NCI-H2107 treated with DMSO at 0.1 percent for 48 hours (cell line): ENCODE results near the gene CSNK2A2.

ENCODE experiments used
- DNase-seq: peaks from one replicate; lab custom pipeline; 2025; ENCODE audit not compliant: unreplicated experiment; lab: John Stamatoyannopoulos, UW

The CSNK2A2 gene

GRCh38 chr16:58200004-58200797, 2.3 kb upstream of the CSNK2A2 start:
- DNase-seq: no peak

GRCh38 chr16:58198803-58199411, 1.0 kb upstream of the CSNK2A2 start:
- no peak for DNase-seq

- no peak for DNase-seq
Observed at GRCh38 chr16:58197314-58198012, 443 bp downstream of the CSNK2A2 start.

- DNase-seq: no peak
Observed at GRCh38 chr16:58196898-58197313, 1.0 kb downstream of the CSNK2A2 start.

- DNase-seq: no peak
Observed at GRCh38 chr16:58195771-58196170, 2.1 kb downstream of the CSNK2A2 start.

GRCh38 chr16:58195344-58195743, 2.6 kb downstream of the CSNK2A2 start:
- DNase-seq: no peak

GRCh38 chr16:58194790-58195189, 3.1 kb downstream of the CSNK2A2 start:
- DNase-seq: no peak

GRCh38 chr16:58187665-58188421, 10.1 kb downstream of the CSNK2A2 start:
- DNase-seq: peak; percentile 70

- DNase-seq: no peak
Observed at GRCh38 chr16:58187092-58187491, 10.8 kb downstream of the CSNK2A2 start.

- no peak for DNase-seq
Observed at GRCh38 chr16:58186176-58186944, 11.5 kb downstream of the CSNK2A2 start.

GRCh38 chr16:58177353-58177710, 20.6 kb downstream of the CSNK2A2 start:
- DNase-seq: no peak

GRCh38 chr16:58176608-58177352, 21.1 kb downstream of the CSNK2A2 start:
- DNase-seq: no peak

GRCh38 chr16:58170223-58170622, 27.7 kb downstream of the CSNK2A2 start:
- no peak for DNase-seq

- DNase-seq: no peak
Observed at GRCh38 chr16:58160855-58161254, 37.1 kb downstream of the CSNK2A2 start.

- DNase-seq: no peak
Observed at GRCh38 chr16:58158725-58159124, 39.2 kb downstream of the CSNK2A2 start.

- no peak for DNase-seq
Observed at GRCh38 chr16:58157951-58158540, 39.9 kb downstream of the CSNK2A2 start.

GRCh38 chr16:58157239-58157638, 40.7 kb downstream of the CSNK2A2 start:
- no peak for DNase-seq

- DNase-seq: no peak
Observed at GRCh38 chr16:58155839-58156238, 42.1 kb downstream of the CSNK2A2 start.

GRCh38 chr16:58154345-58154744, 43.6 kb downstream of the CSNK2A2 start:
- DNase-seq: no peak
